ENCODE results near the gene ST6GAL1.

Gene ST6GAL1

GRCh38 chr3:186920301-186920700 lies 10.0 kb upstream of the ST6GAL1 start:
- DNase-seq (ENCODE audit: low read depth in 2 of 2) = no peak
- TF ChIP-seq CTCF (IDR thresholded peaks at IDR 0.05; ENCODE audit: low read depth, low read length) = no peak
- no peak overlapping the region for H3K4me3 ChIP-seq (replicated peaks in 1 of 2; ENCODE audit: low read depth in 2 of 2, low read length in 2 of 2)

- TF ChIP-seq CTCF (IDR thresholded peaks at IDR 0.05; ENCODE audit: low read depth, low read length) = no peak
- no peak for DNase-seq (ENCODE audit: low read depth in 2 of 2)
- H3K4me3 ChIP-seq (replicated peaks in 1 of 2; ENCODE audit: low read depth in 2 of 2, low read length in 2 of 2) = no peak overlapping the region
These were observed 9.5 kb upstream of the ST6GAL1 start for GRCh38 chr3:186920796-186921195.

- no peak for DNase-seq (ENCODE audit: low read depth in 2 of 2)
- no peak overlapping the region for H3K4me3 ChIP-seq (replicated peaks in 1 of 2; ENCODE audit: low read depth in 2 of 2, low read length in 2 of 2)
- TF ChIP-seq CTCF (IDR thresholded peaks at IDR 0.05; ENCODE audit: low read depth, low read length) = no peak
These were observed 8.7 kb upstream of the ST6GAL1 start for GRCh38 chr3:186921578-186921977.

GRCh38 chr3:186922224-186922623 lies 8.1 kb upstream of the ST6GAL1 start:
- TF ChIP-seq CTCF (IDR thresholded peaks at IDR 0.05; ENCODE audit: low read depth, low read length) = no peak
- no peak for DNase-seq (ENCODE audit: low read depth in 2 of 2)
- no peak overlapping the region for H3K4me3 ChIP-seq (replicated peaks in 1 of 2; ENCODE audit: low read depth in 2 of 2, low read length in 2 of 2)

- no peak for DNase-seq (ENCODE audit: low read depth in 2 of 2)
These were observed 7.5 kb upstream of the ST6GAL1 start for GRCh38 chr3:186922790-186923189.

GRCh38 chr3:186923241-186923640 lies 7.1 kb upstream of the ST6GAL1 start:
- H3K4me3 ChIP-seq (replicated peaks in 1 of 2; ENCODE audit: low read depth in 2 of 2, low read length in 2 of 2) = no peak overlapping the region
- DNase-seq (ENCODE audit: low read depth in 2 of 2) = no peak
- TF ChIP-seq CTCF (IDR thresholded peaks at IDR 0.05; ENCODE audit: low read depth, low read length) = no peak

More at GRCh38 chr3:186922790-186923189, 7.5 kb upstream of the ST6GAL1 start:
- TF ChIP-seq CTCF (IDR thresholded peaks at IDR 0.05; ENCODE audit: low read depth, low read length) = no peak
- H3K4me3 ChIP-seq (replicated peaks in 1 of 2; ENCODE audit: low read depth in 2 of 2, low read length in 2 of 2) = no peak overlapping the region

GRCh38 chr3:186925826-186926225 lies 4.5 kb upstream of the ST6GAL1 start:
- no peak overlapping the region for H3K4me3 ChIP-seq (replicated peaks in 1 of 2; ENCODE audit: low read depth in 2 of 2, low read length in 2 of 2)
- TF ChIP-seq CTCF (IDR thresholded peaks at IDR 0.05; ENCODE audit: low read depth, low read length) = no peak
- no peak for DNase-seq (ENCODE audit: low read depth in 2 of 2)

Measured in cardiac fibroblast (primary cell).